Neural cell (in vitro differentiated cells): Measurements from ENCODE around the gene SFRP2. TPM values are rescaled to one million over a fixed set of nuclear protein-coding genes. Genes with fewer than 3 reads are reported as not detected.

Source experiments
- H2AFZ ChIP-seq: fragments of 200-600, 300-800 bp; sonication (generic), shearing (Covaris generic); 2 replicates; pipeline ENCODE4 v1.6.0; 2014; ENCODE audit warnings: low read depth, mild to moderate bottlenecking, antibody characterized with exemption, low read length, moderate library complexity
- H3F3A ChIP-seq: fragments of 200-600 bp; shearing (Covaris generic); 2 replicates; pipeline ENCODE4 v1.6.1; 2016; ENCODE audit warnings: mild to moderate bottlenecking, moderate library complexity, mixed read lengths, antibody characterized with exemption, low read length; ENCODE audit not compliant: insufficient read depth, poor library complexity, severe bottlenecking
- H3K27ac ChIP-seq: fragments of 200-600, 300-800 bp; sonication (generic), shearing (Covaris generic); 2 replicates; pipeline ENCODE4 v1.5.1; 2014; ENCODE audit warnings: mild to moderate bottlenecking, low read length, moderate library complexity
- H3K27me3 ChIP-seq: fragments of 300-800, 200-600 bp; sonication (generic), shearing (Covaris generic); 2 replicates; pipeline ENCODE4 v1.6.0; 2014; ENCODE audit warnings: mild to moderate bottlenecking, low read depth, low read length, moderate library complexity; ENCODE audit not compliant: insufficient read depth
- H3K36me3 ChIP-seq: fragments of 300-800, 200-600 bp; sonication (generic), shearing (Covaris generic); 2 replicates; pipeline ENCODE4 v1.5.1; 2014; ENCODE audit warnings: mild to moderate bottlenecking, antibody characterized with exemption, low read length, moderate library complexity; ENCODE audit not compliant: insufficient read depth
- H3K4me2 ChIP-seq: fragments of 300-800, 200-600 bp; sonication (generic), shearing (Covaris generic); 2 replicates; pipeline ENCODE4 v1.6.0; 2014; ENCODE audit warnings: mild to moderate bottlenecking, low read length
- H3K4me3 ChIP-seq: fragments of 300-800, 200-600 bp; sonication (generic), shearing (Covaris generic); 2 replicates; pipeline ENCODE4 v1.5.1; 2014; ENCODE audit warnings: mild to moderate bottlenecking, low read length, moderate library complexity
- H3K79me2 ChIP-seq: fragments of 200-600 bp; shearing (Covaris generic); replicated peaks from 2 replicates; pipeline ENCODE4 v1.6.0; 2014; ENCODE audit warnings: mild to moderate bottlenecking, low read length, moderate library complexity; ENCODE audit not compliant: insufficient read depth
- H3K9ac ChIP-seq: fragments of 300-800, 200-600 bp; sonication (generic), shearing (Covaris generic); 2 replicates; pipeline ENCODE4 v1.6.1; 2016; ENCODE audit warnings: mild to moderate bottlenecking, low read length, mixed read lengths
- H3K9me2 ChIP-seq: fragments of 200-600 bp; shearing (Covaris generic); 2 replicates; pipeline ENCODE4 v1.6.1; 2016; ENCODE audit warnings: mild to moderate bottlenecking, low read length, mixed read lengths; ENCODE audit not compliant: insufficient read depth
- H3K9me3 ChIP-seq: fragments of 200-600, 300-800 bp; sonication (generic), shearing (Covaris generic); 2 replicates; pipeline ENCODE4 v1.6.1; 2016; ENCODE audit warnings: mild to moderate bottlenecking, mixed run types, low read length, moderate library complexity, mixed read lengths
- H4K20me1 ChIP-seq: fragments of 200-600 bp; shearing (Covaris generic); 2 replicates; pipeline ENCODE4 v1.6.1; 2016; ENCODE audit warnings: mild to moderate bottlenecking, mixed run types; ENCODE audit not compliant: insufficient read depth
- EP300 ChIP-seq: fragments of 450-650 bp; conservative IDR thresholded peaks from 2 replicates; pipeline ENCODE4 v1.6.1; 2014; ENCODE audit warnings: antibody characterized with exemption, mild to moderate bottlenecking, moderate library complexity; ENCODE audit not compliant: poor library complexity, severe bottlenecking
- EZH2 ChIP-seq: fragments of 200-600, 300-800 bp; shearing (Covaris generic), sonication (generic); IDR thresholded peaks from 2 replicates; pipeline ENCODE4 v1.6.1; 2014; ENCODE audit warnings: antibody characterized with exemption, low read length, borderline replicate concordance, mild to moderate bottlenecking; ENCODE audit not compliant: insufficient read depth, poor library complexity, severe bottlenecking
- MXI1 ChIP-seq: fragments of 450-650 bp; conservative IDR thresholded peaks from 2 replicates; pipeline ENCODE4 v1.6.1; 2014; ENCODE audit warnings: antibody characterized with exemption, mild to moderate bottlenecking; ENCODE audit not compliant: poor library complexity, severe bottlenecking
- POLR2AphosphoS5 ChIP-seq: IDR thresholded peaks from 2 replicates; pipeline ENCODE4 v1.6.1; 2012
- RAD21 ChIP-seq: fragments of 450-650 bp; conservative IDR thresholded peaks from 2 replicates; pipeline ENCODE4 v1.6.1; 2014; ENCODE audit warnings: antibody characterized with exemption, mild to moderate bottlenecking, moderate library complexity
- REST ChIP-seq: IDR thresholded peaks from 2 replicates; pipeline ENCODE4 v1.6.1; 2012; ENCODE audit warnings: borderline replicate concordance
- SMC3 ChIP-seq: fragments of 450-650 bp; conservative IDR thresholded peaks from 2 replicates; pipeline ENCODE4 v1.6.1; 2014; ENCODE audit warnings: antibody characterized with exemption, mild to moderate bottlenecking, moderate library complexity; ENCODE audit not compliant: poor library complexity
- TAF1 ChIP-seq: IDR thresholded peaks from 2 replicates; pipeline ENCODE4 v1.6.1; 2012; ENCODE audit warnings: low read depth
- polyA plus RNA-seq: library from polyadenylated mRNA; depleted of rRNA; stranded (reverse); fragments of >200 nt; gene quantifications from 2 replicates; pipeline ENCODE4 v1.2.3, GENCODE V29; 2014
- TF ChIP-seq, protein P1 (sequence below): fragments of 450-650 bp; IDR thresholded peaks from 2 replicates; pipeline ENCODE4 v1.5.1; 2014; ENCODE audit warnings: antibody characterized with exemption, mild to moderate bottlenecking, moderate library complexity; ENCODE audit not compliant: poor library complexity, severe bottlenecking

Gene SFRP2
- polyA plus RNA-seq, 1 donor from 2014 or later: 0.51 TPM

DNA sequence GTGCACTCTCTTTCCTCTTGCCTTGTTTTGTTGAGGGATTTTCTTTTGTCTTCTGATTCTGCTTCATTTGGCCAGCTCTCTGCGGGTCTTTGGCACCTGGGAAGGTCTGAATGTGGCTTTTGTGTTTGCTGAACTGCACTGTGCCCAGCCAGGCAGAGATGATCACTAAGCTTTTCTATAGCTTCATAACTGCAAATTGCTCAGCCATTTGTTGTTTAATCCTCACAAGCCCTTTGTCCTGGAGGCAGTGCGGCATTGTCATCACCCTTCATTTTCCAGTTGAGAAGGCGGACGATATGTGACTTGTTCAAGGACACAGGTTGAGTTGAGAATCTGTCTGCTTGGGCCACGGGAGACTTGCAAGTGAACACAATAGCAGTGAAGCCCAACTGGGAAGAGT lies 46.0 kb upstream of the SFRP2 start:
- no peaks in the 10 kb centered on the region for H3K27me3 ChIP-seq
- H3K9me2 ChIP-seq: no peaks in the 10 kb centered on the region
- H2AFZ ChIP-seq: peak overlapping the region; percentile 37
- no peaks in the 10 kb centered on the region for H3K36me3 ChIP-seq
- H3K9ac ChIP-seq: no peak overlapping the region
- no peak overlapping the region for H3K4me3 ChIP-seq
- H4K20me1 ChIP-seq: no peaks in the 10 kb centered on the region
- TF ChIP-seq MXI1 (no peak), RAD21 (no peak), EP300 (no peak), SMC3 (no peak), TAF1 (no peak), REST (no peak), EZH2 (no peak), POLR2AphosphoS5 (no peak)
- TF ChIP-seq, protein P1, sequence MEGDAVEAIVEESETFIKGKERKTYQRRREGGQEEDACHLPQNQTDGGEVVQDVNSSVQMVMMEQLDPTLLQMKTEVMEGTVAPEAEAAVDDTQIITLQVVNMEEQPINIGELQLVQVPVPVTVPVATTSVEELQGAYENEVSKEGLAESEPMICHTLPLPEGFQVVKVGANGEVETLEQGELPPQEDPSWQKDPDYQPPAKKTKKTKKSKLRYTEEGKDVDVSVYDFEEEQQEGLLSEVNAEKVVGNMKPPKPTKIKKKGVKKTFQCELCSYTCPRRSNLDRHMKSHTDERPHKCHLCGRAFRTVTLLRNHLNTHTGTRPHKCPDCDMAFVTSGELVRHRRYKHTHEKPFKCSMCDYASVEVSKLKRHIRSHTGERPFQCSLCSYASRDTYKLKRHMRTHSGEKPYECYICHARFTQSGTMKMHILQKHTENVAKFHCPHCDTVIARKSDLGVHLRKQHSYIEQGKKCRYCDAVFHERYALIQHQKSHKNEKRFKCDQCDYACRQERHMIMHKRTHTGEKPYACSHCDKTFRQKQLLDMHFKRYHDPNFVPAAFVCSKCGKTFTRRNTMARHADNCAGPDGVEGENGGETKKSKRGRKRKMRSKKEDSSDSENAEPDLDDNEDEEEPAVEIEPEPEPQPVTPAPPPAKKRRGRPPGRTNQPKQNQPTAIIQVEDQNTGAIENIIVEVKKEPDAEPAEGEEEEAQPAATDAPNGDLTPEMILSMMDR: no peak
- no peaks in the 10 kb centered on the region for H3F3A ChIP-seq
- H3K27ac ChIP-seq: no peak overlapping the region
- H3K4me2 ChIP-seq: no peak overlapping the region
- H3K9me3 ChIP-seq: no peaks in the 10 kb centered on the region
- H3K79me2 ChIP-seq: no peaks in the 10 kb centered on the region

- H4K20me1 ChIP-seq: no peaks in the 10 kb centered on the region
- no peaks in the 10 kb centered on the region for H3K79me2 ChIP-seq
- no peaks in the 10 kb centered on the region for H3F3A ChIP-seq
- H3K4me2 ChIP-seq: no peak overlapping the region
- H3K9ac ChIP-seq: no peak overlapping the region
- H3K9me2 ChIP-seq: no peaks in the 10 kb centered on the region
- no peak overlapping the region for H3K27ac ChIP-seq
- H3K27me3 ChIP-seq: no peaks in the 10 kb centered on the region
- TF ChIP-seq RAD21 (no peak), MXI1 (no peak), SMC3 (no peak), EZH2 (no peak), TAF1 (no peak), EP300 (no peak)
- TF ChIP-seq, protein P1: no peak
- no peaks in the 10 kb centered on the region for H3K36me3 ChIP-seq
- H2AFZ ChIP-seq: no peak overlapping the region
- H3K4me3 ChIP-seq: no peak overlapping the region
- no peaks in the 10 kb centered on the region for H3K9me3 ChIP-seq
These were observed 43.9 kb upstream of the SFRP2 start for GRCh38 chr4:153832720-153833287.
